HEK293 (cell line): Measurements from ENCODE around the gene HDHD5.

Experiments
- CTCF ChIA-PET: fragments of 350-600 bp; formaldehyde crosslinking; extraction: SDS; loops from one replicate; lab custom pipeline; 2021; ENCODE audit warnings: antibody characterized with exemption; lab: Yijun Ruan, JAX
- POLR2A ChIA-PET: fragments of 300-600 bp; formaldehyde crosslinking; extraction: SDS; loops from one replicate; lab custom pipeline; 2020; ENCODE audit warnings: antibody characterized with exemption, inconsistent platforms; lab: Yijun Ruan, JAX
- H3K27ac ChIP-seq: fragments of 200-500 bp; sonication (Bioruptor generic); 2 replicates; pipeline ENCODE4 v1.5.1; 2014; ENCODE audit warnings: low read depth, low read length, control low read depth, inconsistent platforms; ENCODE audit errors: extremely low read depth
- H3K36me3 ChIP-seq, 2 experiments: fragments of 200-500 bp in 1 of 2; sonication (Bioruptor generic) in 1 of 2; 1 replicate in 1 of 2; 2 replicates in 1 of 2; pipeline ENCODE4 v1.5.1; 2014 to 2017; ENCODE audit warnings: inconsistent platforms in 2 of 2, low read length in 2 of 2; ENCODE audit not compliant: control insufficient read depth in 2 of 2, insufficient read depth in 1 of 2
- H3K4me1 ChIP-seq: fragments of 200-500 bp; sonication (Bioruptor generic); 2 replicates; pipeline ENCODE4 v1.5.1; 2014; ENCODE audit warnings: mild to moderate bottlenecking, low read length, inconsistent platforms; ENCODE audit not compliant: control insufficient read depth, insufficient read depth
- H3K4me3 ChIP-seq: 2 replicates; pipeline ENCODE4 v1.5.1; 2011; ENCODE audit warnings: low read depth, mild to moderate bottlenecking, control low read depth, low read length, moderate library complexity
- H3K9me3 ChIP-seq: fragments of 200-500 bp; sonication (Bioruptor generic); 2 replicates; pipeline ENCODE4 v1.5.1; 2014; ENCODE audit warnings: low read depth, low read length, inconsistent platforms; ENCODE audit not compliant: control insufficient read depth, insufficient read depth
- KLF1 ChIP-seq: fragments of 450-650 bp; formaldehyde crosslinking; IDR thresholded peaks from 2 replicates; pipeline ENCODE4 v1.5.1; 2016; ENCODE audit warnings: missing biosample characterization, missing genetic modification characterization
- KLF9 ChIP-seq: fragments of 450-650 bp; formaldehyde crosslinking; IDR thresholded peaks from 2 replicates; pipeline ENCODE4 v1.5.1; 2016; ENCODE audit warnings: missing biosample characterization, missing genetic modification characterization, low read depth
- PRDM10 ChIP-seq: fragments of 450-650 bp; formaldehyde crosslinking; IDR thresholded peaks from 2 replicates; pipeline ENCODE4 v1.5.1; 2016; ENCODE audit warnings: missing biosample characterization, missing genetic modification characterization
- SALL2 ChIP-seq: fragments of 450-650 bp; formaldehyde crosslinking; IDR thresholded peaks from 2 replicates; pipeline ENCODE4 v1.5.0; 2017; ENCODE audit warnings: missing biosample characterization, mild to moderate bottlenecking, missing genetic modification characterization, borderline replicate concordance
- YY1 ChIP-seq: fragments of 450-650 bp; formaldehyde crosslinking; IDR thresholded peaks from 2 replicates; pipeline ENCODE4 v1.5.1; 2018; ENCODE audit warnings: missing biosample characterization, missing genetic modification characterization
- ZNF10 ChIP-seq: fragments of 450-650 bp; formaldehyde crosslinking; IDR thresholded peaks from 2 replicates; pipeline ENCODE4 v1.5.1; 2017; ENCODE audit warnings: missing biosample characterization, missing genetic modification characterization
- ZNF114 ChIP-seq: fragments of 450-650 bp; formaldehyde crosslinking; IDR thresholded peaks from 2 replicates; pipeline ENCODE4 v1.5.0; 2017; ENCODE audit warnings: missing biosample characterization, missing genetic modification characterization
- ZNF214 ChIP-seq: fragments of 450-650 bp; formaldehyde crosslinking; IDR thresholded peaks from 2 replicates; pipeline ENCODE4 v1.5.1; 2017; ENCODE audit warnings: missing biosample characterization, mild to moderate bottlenecking, missing genetic modification characterization, borderline replicate concordance
- ZNF48 ChIP-seq: fragments of 450-650 bp; formaldehyde crosslinking; IDR thresholded peaks from 2 replicates; pipeline ENCODE4 v1.5.1; 2016; ENCODE audit warnings: missing biosample characterization, missing genetic modification characterization
- ZNF596 ChIP-seq: fragments of 450-650 bp; IDR thresholded peaks from 2 replicates; pipeline ENCODE4 v1.5.0; 2018; ENCODE audit warnings: missing biosample characterization, mild to moderate bottlenecking, missing genetic modification characterization, moderate library complexity
- ZNF792 ChIP-seq: fragments of 450-650 bp; formaldehyde crosslinking; IDR thresholded peaks from 2 replicates; pipeline ENCODE4 v1.5.1; 2016; ENCODE audit warnings: missing biosample characterization, missing genetic modification characterization
- TF ChIP-seq, protein P1 (sequence below): fragments of 450-650 bp; formaldehyde crosslinking; conservative IDR thresholded peaks from 2 replicates; pipeline ENCODE4 v1.5.1; 2016; ENCODE audit warnings: low read depth, missing biosample characterization, missing genetic modification characterization
- TF ChIP-seq, protein P2 (sequence below): fragments of 450-650 bp; formaldehyde crosslinking; IDR thresholded peaks from 2 replicates; pipeline ENCODE4 v1.5.1; 2016; ENCODE audit warnings: missing biosample characterization, missing genetic modification characterization

HDHD5 gene

GRCh38 chr22:17110791-17111550 is 48.1 kb downstream of the HDHD5 start (continued):
- TF ChIP-seq, protein P1, sequence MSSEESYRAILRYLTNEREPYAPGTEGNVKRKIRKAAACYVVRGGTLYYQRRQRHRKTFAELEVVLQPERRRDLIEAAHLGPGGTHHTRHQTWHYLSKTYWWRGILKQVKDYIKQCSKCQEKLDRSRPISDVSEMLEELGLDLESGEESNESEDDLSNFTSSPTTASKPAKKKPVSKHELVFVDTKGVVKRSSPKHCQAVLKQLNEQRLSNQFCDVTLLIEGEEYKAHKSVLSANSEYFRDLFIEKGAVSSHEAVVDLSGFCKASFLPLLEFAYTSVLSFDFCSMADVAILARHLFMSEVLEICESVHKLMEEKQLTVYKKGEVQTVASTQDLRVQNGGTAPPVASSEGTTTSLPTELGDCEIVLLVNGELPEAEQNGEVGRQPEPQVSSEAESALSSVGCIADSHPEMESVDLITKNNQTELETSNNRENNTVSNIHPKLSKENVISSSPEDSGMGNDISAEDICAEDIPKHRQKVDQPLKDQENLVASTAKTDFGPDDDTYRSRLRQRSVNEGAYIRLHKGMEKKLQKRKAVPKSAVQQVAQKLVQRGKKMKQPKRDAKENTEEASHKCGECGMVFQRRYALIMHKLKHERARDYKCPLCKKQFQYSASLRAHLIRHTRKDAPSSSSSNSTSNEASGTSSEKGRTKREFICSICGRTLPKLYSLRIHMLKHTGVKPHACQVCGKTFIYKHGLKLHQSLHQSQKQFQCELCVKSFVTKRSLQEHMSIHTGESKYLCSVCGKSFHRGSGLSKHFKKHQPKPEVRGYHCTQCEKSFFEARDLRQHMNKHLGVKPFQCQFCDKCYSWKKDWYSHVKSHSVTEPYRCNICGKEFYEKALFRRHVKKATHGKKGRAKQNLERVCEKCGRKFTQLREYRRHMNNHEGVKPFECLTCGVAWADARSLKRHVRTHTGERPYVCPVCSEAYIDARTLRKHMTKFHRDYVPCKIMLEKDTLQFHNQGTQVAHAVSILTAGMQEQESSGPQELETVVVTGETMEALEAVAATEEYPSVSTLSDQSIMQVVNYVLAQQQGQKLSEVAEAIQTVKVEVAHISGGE (tag by site-specific recombination), result no peak
- TF ChIP-seq ZNF792 (tag by site-specific recombination), result no peak

DNA sequence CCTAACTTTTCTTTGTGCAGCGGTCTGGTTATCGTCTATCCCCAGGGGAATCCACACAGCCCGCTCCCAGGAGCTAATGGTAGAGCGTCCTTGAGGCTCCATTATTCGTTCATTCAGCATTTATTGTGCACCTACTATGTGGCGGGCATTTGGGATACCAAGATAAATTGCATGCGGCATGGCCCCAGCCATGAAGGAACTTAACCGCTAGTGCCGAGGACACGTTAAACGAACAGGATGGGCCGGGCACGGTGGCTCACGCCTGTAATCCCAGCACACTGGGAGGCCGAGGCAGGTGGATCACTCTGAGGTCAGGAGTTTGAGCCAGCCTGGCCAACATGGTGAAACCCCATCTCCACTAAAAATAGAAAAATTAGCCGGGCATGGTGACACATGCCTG is 49.1 kb downstream of the HDHD5 start:
- ChIA-PET POLR2A (interaction anchor here (1.1 kb wide), 1 partner anchor 62 kb away, joined by 6 read pairs; no protein-coding TSS in a partner anchor), CTCF (no interaction called here)
- no peak overlapping the region for H3K4me3 ChIP-seq
- H3K36me3 ChIP-seq, result peaks cover 0 to 50% of the 10 kb centered on the region in 2 experiments; a peak in 2 of 3 replicates
- no peaks in the 10 kb centered on the region for H3K9me3 ChIP-seq
- H3K27ac ChIP-seq, result no peak overlapping the region
- no peak for TF ChIP-seq SALL2 (tag by site-specific recombination)
- TF ChIP-seq, all 188 proteins: peak for 0
- no peaks in the 10 kb centered on the region for H3K4me1 ChIP-seq

GRCh38 chr22:17109113-17109865 is 49.8 kb downstream of the HDHD5 start:
- Histone ChIP-seq H3K4me1 (no peaks in the 10 kb centered on the region), H3K4me3 (no peak overlapping the region), H3K27ac (no peak overlapping the region), H3K36me3 (peaks cover 0 to 57% of the 10 kb centered on the region in 2 experiments; a peak in 2 of 3 replicates), H3K9me3 (no peaks in the 10 kb centered on the region)
- ChIA-PET POLR2A (no interaction called here), CTCF (interaction anchor here (0.9 kb wide), 1 partner anchor 14 kb away, joined by 6 read pairs; no protein-coding TSS in a partner anchor)
- TF ChIP-seq PRDM10 (tag by site-specific recombination), result no peak
- no peak for TF ChIP-seq ZNF114 (tag by site-specific recombination)
- TF ChIP-seq ZNF596 (tag by site-specific recombination), result no peak
- no peak for TF ChIP-seq KLF1
- TF ChIP-seq, protein P1 (tag by site-specific recombination), result no peak
- no peak for TF ChIP-seq ZNF214 (tag by site-specific recombination)
- no peak for TF ChIP-seq ZNF10 (tag by site-specific recombination)
- no peak for TF ChIP-seq KLF9 (tag by site-specific recombination)
- TF ChIP-seq YY1 (tag by site-specific recombination), result no peak
- no peak for TF ChIP-seq ZNF48 (tag by site-specific recombination)
- TF ChIP-seq, protein P2, sequence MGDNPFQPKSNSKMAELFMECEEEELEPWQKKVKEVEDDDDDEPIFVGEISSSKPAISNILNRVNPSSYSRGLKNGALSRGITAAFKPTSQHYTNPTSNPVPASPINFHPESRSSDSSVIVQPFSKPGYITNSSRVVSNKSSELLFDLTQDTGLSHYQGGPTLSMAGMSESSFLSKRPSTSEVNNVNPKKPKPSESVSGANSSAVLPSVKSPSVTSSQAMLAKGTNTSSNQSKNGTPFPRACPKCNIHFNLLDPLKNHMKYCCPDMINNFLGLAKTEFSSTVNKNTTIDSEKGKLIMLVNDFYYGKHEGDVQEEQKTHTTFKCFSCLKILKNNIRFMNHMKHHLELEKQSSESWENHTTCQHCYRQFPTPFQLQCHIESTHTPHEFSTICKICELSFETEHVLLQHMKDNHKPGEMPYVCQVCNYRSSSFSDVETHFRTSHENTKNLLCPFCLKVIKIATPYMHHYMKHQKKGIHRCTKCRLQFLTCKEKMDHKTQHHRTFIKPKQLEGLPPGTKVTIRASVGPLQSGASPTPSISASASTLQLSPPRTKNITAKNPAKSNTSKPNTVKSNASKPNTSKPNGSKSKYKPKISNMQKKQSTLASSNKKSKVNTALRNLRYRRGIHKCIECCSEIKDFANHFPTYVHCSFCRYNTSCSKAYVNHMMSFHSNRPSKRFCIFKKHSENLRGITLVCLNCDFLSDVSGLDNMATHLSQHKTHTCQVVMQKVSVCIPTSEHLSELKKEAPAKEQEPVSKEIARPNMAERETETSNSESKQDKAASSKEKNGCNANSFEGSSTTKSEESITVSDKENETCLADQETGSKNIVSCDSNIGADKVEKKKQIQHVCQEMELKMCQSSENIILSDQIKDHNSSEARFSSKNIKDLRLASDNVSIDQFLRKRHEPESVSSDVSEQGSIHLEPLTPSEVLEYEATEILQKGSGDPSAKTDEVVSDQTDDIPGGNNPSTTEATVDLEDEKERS (tag by site-specific recombination), result no peak
- TF ChIP-seq SALL2 (tag by site-specific recombination), result no peak
